CD14-positive monocyte (primary cell): ENCODE data around the gene CDH18. TPM values are rescaled to one million over a fixed set of nuclear protein-coding genes. Genes with fewer than 3 reads are reported as not detected.

Experiments
- DNase-seq, 3 donors: peaks; one replicate each; pipeline ENCODE4 v3.0.0-alpha.2; 2011 to 2022
- H2AFZ ChIP-seq: 2 replicates; pipeline ENCODE4 v1.6.0; 2012; ENCODE audit warnings: mild to moderate bottlenecking, low read depth, low read length, inconsistent platforms; ENCODE audit not compliant: insufficient read depth, poor library complexity, severe bottlenecking
- H3K27ac ChIP-seq, 2 donors: 1 replicate in 1 of 2; 2 replicates in 1 of 2; pipeline ENCODE4 v1.5.1; 2012 to 2013; ENCODE audit warnings: low read length in 2 of 2, control low read depth in 1 of 2, inconsistent platforms in 1 of 2, low read depth in 1 of 2, mild to moderate bottlenecking in 1 of 2
- H3K27me3 ChIP-seq, 2 donors: one replicate each; pipeline versions ENCODE4 v1.6.0 to v1.6.1; 2011 to 2013; ENCODE audit warnings: low read length in 2 of 2; ENCODE audit not compliant: control insufficient read depth in 2 of 2, insufficient read depth in 2 of 2
- H3K36me3 ChIP-seq, 2 donors: replicated peaks in 1 of 2; 1 replicate in 1 of 2; 2 replicates in 1 of 2; pipeline versions ENCODE4 v1.5.1 to v1.6.1; 2012 to 2013; ENCODE audit warnings: low read length in 2 of 2, control low read depth in 1 of 2, inconsistent platforms in 1 of 2, mild to moderate bottlenecking in 1 of 2; ENCODE audit not compliant: insufficient read depth in 2 of 2, control insufficient read depth in 1 of 2
- H3K4me1 ChIP-seq, 2 donors: 1 replicate in 1 of 2; 2 replicates in 1 of 2; pipeline versions ENCODE4 v1.5.1 to v1.6.1; 2012 to 2013; ENCODE audit warnings: low read length in 2 of 2, control low read depth in 1 of 2, inconsistent platforms in 1 of 2, mild to moderate bottlenecking in 1 of 2, moderate library complexity in 1 of 2; ENCODE audit not compliant: insufficient read depth in 2 of 2, control insufficient read depth in 1 of 2
- H3K4me2 ChIP-seq: replicated peaks from 2 replicates; pipeline ENCODE3; 2012; ENCODE audit warnings: low read length, moderate library complexity, mild to moderate bottlenecking; ENCODE audit not compliant: poor library complexity, severe bottlenecking; ENCODE audit errors: extremely low read depth
- H3K4me3 ChIP-seq, 3 experiments: fragments of 200-600 bp in 1 of 3; sonication (generic) in 1 of 3; replicated peaks in 1 of 3; 1 replicate in 2 of 3; 2 replicates in 1 of 3; pipeline ENCODE4 v1.5.1; 2011 to 2013; ENCODE audit warnings: low read length in 3 of 3, mild to moderate bottlenecking in 3 of 3, control low read depth in 2 of 3, low read depth in 2 of 3, inconsistent platforms in 1 of 3, moderate library complexity in 1 of 3
- H3K79me2 ChIP-seq: 2 replicates; pipeline ENCODE4 v1.6.0; 2012; ENCODE audit warnings: mild to moderate bottlenecking, control low read depth, inconsistent platforms, low read length, moderate library complexity; ENCODE audit not compliant: insufficient read depth
- H3K9ac ChIP-seq: 2 replicates; pipeline ENCODE4 v1.6.0; 2017; ENCODE audit warnings: low read length, mild to moderate bottlenecking; ENCODE audit not compliant: insufficient read depth, poor library complexity, severe bottlenecking
- H3K9me3 ChIP-seq, 2 donors: replicated peaks in 1 of 2; 1 replicate in 1 of 2; 2 replicates in 1 of 2; pipeline versions ENCODE4 v1.5.1 to v1.6.1; 2012 to 2013; ENCODE audit warnings: low read length in 2 of 2, control low read depth in 1 of 2; ENCODE audit not compliant: control insufficient read depth in 1 of 2, insufficient read depth in 1 of 2
- H4K20me1 ChIP-seq: 2 replicates; pipeline ENCODE4 v1.6.0; 2012; ENCODE audit warnings: mild to moderate bottlenecking, low read length, control low read depth, moderate library complexity; ENCODE audit not compliant: insufficient read depth
- H3K27ac Mint-ChIP-seq, 7 donors: one replicate each; pipeline ENCODE4 v1.8.0; 2020; ENCODE audit warnings: mild to moderate bottlenecking in 7 of 7, mixed read lengths in 7 of 7, moderate library complexity in 6 of 7, inconsistent platforms in 2 of 7
- H3K27me3 Mint-ChIP-seq, 3 donors: one replicate each; pipeline ENCODE4 v1.8.0; 2021 to 2022; ENCODE audit warnings: low read depth in 3 of 3, mild to moderate bottlenecking in 3 of 3, mixed read lengths in 3 of 3, moderate library complexity in 3 of 3, inconsistent platforms in 1 of 3
- H3K36me3 Mint-ChIP-seq, 2 donors: one replicate each; pipeline ENCODE4 v1.8.0; 2020; ENCODE audit warnings: mixed read lengths in 2 of 2, inconsistent platforms in 1 of 2, mild to moderate bottlenecking in 1 of 2
- H3K4me1 Mint-ChIP-seq: one replicate; pipeline ENCODE4 v1.8.0; 2020; ENCODE audit warnings: mild to moderate bottlenecking, mixed read lengths
- H3K4me3 Mint-ChIP-seq, 2 donors: one replicate each; pipeline ENCODE4 v1.8.0; 2020; ENCODE audit warnings: mild to moderate bottlenecking in 2 of 2, mixed read lengths in 2 of 2, moderate library complexity in 1 of 2
- H3K9me3 Mint-ChIP-seq, 7 donors: one replicate each; pipeline ENCODE4 v1.8.0; 2020 to 2022; ENCODE audit warnings: mixed read lengths in 7 of 7, mild to moderate bottlenecking in 6 of 7, moderate library complexity in 6 of 7, inconsistent platforms in 2 of 7
- whole genome bisulfite sequencing: methylation state at CpG from one replicate; pipeline ENCODE4 v1.1.5; 2013; ENCODE audit warnings: missing lambda C conversion rate; ENCODE audit not compliant: insufficient coverage; 5-methylcytosine and 5-hydroxymethylcytosine counted together
- intact Hi-C, 2 donors: fragments of 100-400 bp; cut with micrococcal nuclease; formaldehyde crosslinking; loops; one replicate each; pipeline versions ENCODE4 v1.15.0 to v1.15.1; 2023
- polyA plus RNA-seq, 3 donors: library from polyadenylated mRNA; depleted of rRNA in 1 of 3; unstranded in 2 of 3; stranded (reverse) in 1 of 3; fragments of 300-500 nt in 2 of 3; fragments of >200 nt in 1 of 3; fragmentation: Illumina TruSeq in 2 of 3; gene quantifications; 1 replicate in 2 of 3; 2 replicates in 1 of 3; pipeline ENCODE4 v1.2.3, GENCODE V29; 2012 to 2021
- TF ChIP-seq, protein P1 (sequence below): fragments of 200-600 bp; IDR thresholded peaks from one replicate; pipeline ENCODE4 v1.8.0; 2022; ENCODE audit warnings: antibody characterized with exemption, mild to moderate bottlenecking

CDH18 gene
- polyA plus RNA-seq, 3 donors, result not detected

GRCh38 chr5:19462019-19462418, 526.0 kb downstream of the CDH18 start:
- no peak overlapping the region for H3K4me2 ChIP-seq
- no peaks in the 10 kb centered on the region for H3K4me1 Mint-ChIP-seq
- no peaks in the 10 kb centered on the region for H3K36me3 ChIP-seq
- H3K4me3 Mint-ChIP-seq, result no peak overlapping the region
- H3K27ac Mint-ChIP-seq, result no peak overlapping the region
- H3K27me3 ChIP-seq, result no peaks in the 10 kb centered on the region
- H3K4me3 ChIP-seq, result no peak overlapping the region
- H3K79me2 ChIP-seq, result no peaks in the 10 kb centered on the region
- no peak overlapping the region for H3K9ac ChIP-seq
- H3K27me3 Mint-ChIP-seq, result peaks cover 0 to 2% (median 0%) of the 10 kb centered on the region in 3 donors
- H2AFZ ChIP-seq, result no peak overlapping the region
- H3K9me3 Mint-ChIP-seq, result peaks cover 0 to 5% (median 2%) of the 10 kb centered on the region in 7 donors
- WGBS, result no CpG with 5 or more reads among the region's 1 CpG
- intact Hi-C loops, result no loop called here
- H4K20me1 ChIP-seq, result no peaks in the 10 kb centered on the region
- H3K9me3 ChIP-seq, result peaks cover 0 to 4% of the 10 kb centered on the region in 2 donors
- no peak for DNase-seq
- H3K36me3 Mint-ChIP-seq, result no peaks in the 10 kb centered on the region
- no peak overlapping the region for H3K27ac ChIP-seq
- H3K4me1 ChIP-seq, result no peaks in the 10 kb centered on the region
- TF ChIP-seq, protein P1, sequence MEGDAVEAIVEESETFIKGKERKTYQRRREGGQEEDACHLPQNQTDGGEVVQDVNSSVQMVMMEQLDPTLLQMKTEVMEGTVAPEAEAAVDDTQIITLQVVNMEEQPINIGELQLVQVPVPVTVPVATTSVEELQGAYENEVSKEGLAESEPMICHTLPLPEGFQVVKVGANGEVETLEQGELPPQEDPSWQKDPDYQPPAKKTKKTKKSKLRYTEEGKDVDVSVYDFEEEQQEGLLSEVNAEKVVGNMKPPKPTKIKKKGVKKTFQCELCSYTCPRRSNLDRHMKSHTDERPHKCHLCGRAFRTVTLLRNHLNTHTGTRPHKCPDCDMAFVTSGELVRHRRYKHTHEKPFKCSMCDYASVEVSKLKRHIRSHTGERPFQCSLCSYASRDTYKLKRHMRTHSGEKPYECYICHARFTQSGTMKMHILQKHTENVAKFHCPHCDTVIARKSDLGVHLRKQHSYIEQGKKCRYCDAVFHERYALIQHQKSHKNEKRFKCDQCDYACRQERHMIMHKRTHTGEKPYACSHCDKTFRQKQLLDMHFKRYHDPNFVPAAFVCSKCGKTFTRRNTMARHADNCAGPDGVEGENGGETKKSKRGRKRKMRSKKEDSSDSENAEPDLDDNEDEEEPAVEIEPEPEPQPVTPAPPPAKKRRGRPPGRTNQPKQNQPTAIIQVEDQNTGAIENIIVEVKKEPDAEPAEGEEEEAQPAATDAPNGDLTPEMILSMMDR, result no peak

- no peaks in the 10 kb centered on the region for H3K36me3 Mint-ChIP-seq
- H3K4me1 Mint-ChIP-seq, result no peaks in the 10 kb centered on the region
- no peak overlapping the region for H2AFZ ChIP-seq
- H3K9me3 ChIP-seq, result peaks cover 0 to 5% of the 10 kb centered on the region in 2 donors
- H3K27me3 Mint-ChIP-seq, result no peaks in the 10 kb centered on the region
- no peaks in the 10 kb centered on the region for H3K36me3 ChIP-seq
- no peak overlapping the region for H3K4me3 ChIP-seq
- DNase-seq, result no peak
- intact Hi-C loops, result no loop called here
- no peak overlapping the region for H3K4me2 ChIP-seq
- no peak overlapping the region for H3K4me3 Mint-ChIP-seq
- H3K9me3 Mint-ChIP-seq, result peaks cover 0 to 4% (median 0%) of the 10 kb centered on the region in 7 donors
- H3K4me1 ChIP-seq, result no peaks in the 10 kb centered on the region
- TF ChIP-seq, protein P1, result no peak
- H3K27me3 ChIP-seq, result no peaks in the 10 kb centered on the region
- no CpG with 5 or more reads among the region's 3 CpGs for WGBS
- H3K79me2 ChIP-seq, result no peaks in the 10 kb centered on the region
- H3K9ac ChIP-seq, result no peak overlapping the region
- no peak overlapping the region for H3K27ac Mint-ChIP-seq
- H3K27ac ChIP-seq, result no peak overlapping the region
- H4K20me1 ChIP-seq, result no peaks in the 10 kb centered on the region
Measured at GRCh38 chr5:19424506-19424905, 563.5 kb downstream of the CDH18 start.
